Spleen (tissue), 7 donors: ENCODE results near the gene MAMDC2.

ENCODE experiments used
- POLR2A ChIP-seq, 3 donors: fragments of 450-650 bp; IDR thresholded peaks; one replicate each; pipeline ENCODE4 v1.5.1; 2017; ENCODE audit warnings: antibody characterized with exemption in 3 of 3, mild to moderate bottlenecking in 1 of 3
- POLR2AphosphoS5 ChIP-seq, 3 donors: sonication (generic); formaldehyde crosslinking; IDR thresholded peaks; one replicate each; pipeline ENCODE4 v1.5.1; 2017; ENCODE audit warnings: antibody characterized with exemption in 3 of 3
- TF ChIP-seq, protein P1 (sequence below), 11 experiments: fragments of 200-600 bp in 7 of 11; fragments of 450-650 bp in 4 of 11; sonication (generic) in 4 of 11; IDR thresholded peaks in 8 of 11; conservative IDR thresholded peaks in 3 of 11; 1 replicate in 7 of 11; 2 replicates in 4 of 11; pipeline versions ENCODE4 v1.4.0 to v1.8.0; 2016 to 2021; ENCODE audit warnings: antibody characterized with exemption in 11 of 11, inconsistent platforms in 4 of 11, mild to moderate bottlenecking in 1 of 11
- donor health status: DM: no; HTN: no; CAD: no; lungs with moderate emphysema.
- donor health status: DM: no; HTN: no; CAD: no.
- donor health status: DM: no; HTN: no; CAD: no.

DNA sequence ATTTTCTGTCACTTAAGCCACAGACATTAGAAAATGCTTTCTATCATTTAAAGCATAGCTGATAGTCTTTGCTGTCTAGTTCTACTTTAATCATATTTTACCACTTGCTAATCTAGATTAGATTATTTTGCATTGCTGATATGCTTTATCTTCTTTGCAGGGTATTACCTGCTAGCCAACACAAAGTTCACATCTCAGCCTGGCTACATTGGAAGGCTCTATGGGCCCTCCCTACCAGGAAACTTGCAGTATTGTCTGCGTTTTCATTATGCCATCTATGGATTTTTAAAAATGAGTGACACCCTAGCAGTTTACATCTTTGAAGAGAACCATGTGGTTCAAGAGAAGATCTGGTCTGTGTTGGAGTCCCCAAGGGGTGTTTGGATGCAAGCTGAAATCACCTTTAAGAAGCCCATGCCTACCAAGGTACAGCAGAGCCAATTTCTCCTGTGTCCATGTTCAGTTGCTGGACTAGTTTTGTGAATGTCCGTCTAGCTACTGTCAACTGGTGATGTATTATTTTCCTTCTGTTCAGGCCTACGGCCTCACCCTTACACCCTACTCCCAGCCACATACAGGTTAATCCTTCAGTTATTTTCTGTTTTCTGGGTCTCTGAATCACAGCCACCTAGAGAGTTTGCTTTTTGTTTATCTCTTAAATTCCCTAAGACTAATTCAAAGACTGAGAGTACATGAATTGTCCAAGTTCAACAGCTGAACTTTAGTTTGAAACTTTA is 99.9 kb downstream of the MAMDC2 start:
- TF ChIP-seq POLR2A (IDR thresholded peaks at IDR 0.05) (no peak), POLR2AphosphoS5 (IDR thresholded peaks at IDR 0.05) (no peak)
- TF ChIP-seq, protein P1, sequence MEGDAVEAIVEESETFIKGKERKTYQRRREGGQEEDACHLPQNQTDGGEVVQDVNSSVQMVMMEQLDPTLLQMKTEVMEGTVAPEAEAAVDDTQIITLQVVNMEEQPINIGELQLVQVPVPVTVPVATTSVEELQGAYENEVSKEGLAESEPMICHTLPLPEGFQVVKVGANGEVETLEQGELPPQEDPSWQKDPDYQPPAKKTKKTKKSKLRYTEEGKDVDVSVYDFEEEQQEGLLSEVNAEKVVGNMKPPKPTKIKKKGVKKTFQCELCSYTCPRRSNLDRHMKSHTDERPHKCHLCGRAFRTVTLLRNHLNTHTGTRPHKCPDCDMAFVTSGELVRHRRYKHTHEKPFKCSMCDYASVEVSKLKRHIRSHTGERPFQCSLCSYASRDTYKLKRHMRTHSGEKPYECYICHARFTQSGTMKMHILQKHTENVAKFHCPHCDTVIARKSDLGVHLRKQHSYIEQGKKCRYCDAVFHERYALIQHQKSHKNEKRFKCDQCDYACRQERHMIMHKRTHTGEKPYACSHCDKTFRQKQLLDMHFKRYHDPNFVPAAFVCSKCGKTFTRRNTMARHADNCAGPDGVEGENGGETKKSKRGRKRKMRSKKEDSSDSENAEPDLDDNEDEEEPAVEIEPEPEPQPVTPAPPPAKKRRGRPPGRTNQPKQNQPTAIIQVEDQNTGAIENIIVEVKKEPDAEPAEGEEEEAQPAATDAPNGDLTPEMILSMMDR (IDR thresholded peaks at IDR 0.05 in 8 of 11, conservative IDR thresholded peaks at IDR 0.05 in 3 of 11): no peak
